H1 (cell line): ENCODE data around the gene ICOSLG. TPM values are rescaled to one million over a fixed set of nuclear protein-coding genes. Genes with fewer than 3 reads are reported as not detected.

Experiments used
- CTCF ChIA-PET: fragments of 300-600 bp; sonication (Branson Sonifier 250); formaldehyde crosslinking; loops from one replicate; lab custom pipeline; 2021; ENCODE audit not compliant: partially characterized antibody; lab: Charles Lee
- POLR2A ChIA-PET: fragments of 300-600 bp; sonication (Branson Sonifier 250); formaldehyde crosslinking; loops from one replicate; lab custom pipeline; 2021; ENCODE audit warnings: inconsistent platforms; ENCODE audit not compliant: partially characterized antibody; lab: Charles Lee
- DNase-seq, 2 experiments: peaks; one replicate each; pipeline versions ENCODE4 v3.0.0 to v3.0.0-alpha.2; 2010 to 2022; ENCODE audit warnings: low spot score in 2 of 2, low read depth in 1 of 2, mixed read lengths in 1 of 2
- FAIRE-seq: peaks from 2 replicates; lab custom pipeline; 2011; peaks lifted over from hg19 to GRCh38; lab: Jason Lieb, UNC
- H2AFZ ChIP-seq: 2 replicates; pipeline ENCODE4 v1.8.1; 2012; ENCODE audit warnings: low read length, inconsistent platforms
- H2AK5ac ChIP-seq: 2 replicates; pipeline ENCODE4 v1.6.1; 2013; ENCODE audit warnings: low read depth, low read length
- H2BK120ac ChIP-seq: replicated peaks from 2 replicates; pipeline ENCODE3; 2013; ENCODE audit warnings: low read depth, low read length, inconsistent platforms
- H2BK12ac ChIP-seq: 2 replicates; pipeline ENCODE4 v1.6.1; 2013; ENCODE audit warnings: low read depth, low read length
- H2BK15ac ChIP-seq: 2 replicates; pipeline ENCODE4 v1.6.1; 2013; ENCODE audit warnings: low read length
- H2BK20ac ChIP-seq: 2 replicates; pipeline ENCODE4 v1.6.1; 2013; ENCODE audit warnings: low read length
- H2BK5ac ChIP-seq: 2 replicates; pipeline ENCODE4 v1.6.1; 2013; ENCODE audit warnings: low read depth, low read length
- H3K14ac ChIP-seq: 2 replicates; pipeline ENCODE4 v1.6.1; 2013; ENCODE audit warnings: inconsistent platforms; ENCODE audit not compliant: insufficient read length
- H3K18ac ChIP-seq: 2 replicates; pipeline ENCODE4 v1.6.1; 2013; ENCODE audit warnings: low read length; ENCODE audit errors: extremely low read depth
- H3K23ac ChIP-seq: 2 replicates; pipeline ENCODE4 v1.6.1; 2013; ENCODE audit warnings: inconsistent platforms; ENCODE audit not compliant: insufficient read length
- H3K23me2 ChIP-seq: 2 replicates; pipeline ENCODE4 v1.6.1; 2013; ENCODE audit warnings: low read depth, low read length
- H3K27ac ChIP-seq: 2 replicates; pipeline ENCODE4 v1.6.1; 2011; ENCODE audit warnings: low read depth, low read length, inconsistent platforms
- H3K27me3 ChIP-seq, 4 experiments: replicated peaks in 1 of 4; 1 replicate in 1 of 4; 2 replicates in 3 of 4; pipeline versions ENCODE4 v1.6.1 to v1.8.1; 2011 to 2013; ENCODE audit warnings: low read length in 3 of 4, mild to moderate bottlenecking in 3 of 4, inconsistent platforms in 2 of 4, mixed read lengths in 2 of 4, moderate library complexity in 1 of 4; ENCODE audit not compliant: control insufficient read depth in 3 of 4, insufficient read depth in 3 of 4; ENCODE audit errors: extremely low read depth in 1 of 4
- H3K36me3 ChIP-seq, 4 experiments: 2 replicates each; pipeline versions ENCODE4 v1.6.1 to v1.8.1; 2011 to 2013; ENCODE audit warnings: mild to moderate bottlenecking in 4 of 4, low read length in 3 of 4, moderate library complexity in 2 of 4, control low read depth in 1 of 4, inconsistent platforms in 1 of 4; ENCODE audit not compliant: insufficient read depth in 4 of 4, control insufficient read depth in 2 of 4
- H3K4ac ChIP-seq: replicated peaks from 2 replicates; pipeline ENCODE3; 2013; ENCODE audit warnings: low read length, low read depth, mixed read lengths, inconsistent platforms; ENCODE audit not compliant: insufficient read length
- H3K4me1 ChIP-seq, 4 experiments: replicated peaks in 1 of 4; 1 replicate in 1 of 4; 2 replicates in 3 of 4; pipeline versions ENCODE4 v1.6.1 to v1.8.1; 2011 to 2013; ENCODE audit warnings: low read length in 3 of 4, inconsistent platforms in 2 of 4, mixed read lengths in 1 of 4; ENCODE audit not compliant: insufficient read depth in 4 of 4, control insufficient read depth in 3 of 4
- H3K4me2 ChIP-seq, 2 experiments: 2 replicates each; pipeline versions ENCODE4 v1.6.1 to v1.8.1; 2011 to 2013; ENCODE audit warnings: low read depth in 2 of 2, low read length in 2 of 2, control low read depth in 1 of 2, inconsistent platforms in 1 of 2, mild to moderate bottlenecking in 1 of 2; ENCODE audit not compliant: insufficient read depth in 1 of 2
- H3K4me3 ChIP-seq, 4 experiments: fragments of 200-600, 300-600 bp in 1 of 4; sonication (generic), shearing (Covaris generic), sonication (Bioruptor Twin) in 1 of 4; 2 replicates each; pipeline versions ENCODE4 v1.5.1 to v1.8.1; 2011 to 2016; ENCODE audit warnings: low read length in 4 of 4, low read depth in 3 of 4, control low read depth in 2 of 4, inconsistent platforms in 2 of 4, mild to moderate bottlenecking in 2 of 4, mixed read lengths in 1 of 4, moderate library complexity in 1 of 4; ENCODE audit not compliant: insufficient read depth in 2 of 4; ENCODE audit errors: extremely low read depth in 1 of 4
- H3K56ac ChIP-seq: replicated peaks from 2 replicates; pipeline ENCODE3; 2013; ENCODE audit warnings: low read depth, mild to moderate bottlenecking, mixed read lengths, low read length, inconsistent platforms; ENCODE audit not compliant: insufficient read length
- H3K79me1 ChIP-seq: 2 replicates; pipeline ENCODE4 v1.6.1; 2013; ENCODE audit warnings: low read depth, low read length, control low read depth
- H3K79me2 ChIP-seq, 2 experiments: 2 replicates each; pipeline versions ENCODE4 v1.6.1 to v1.8.1; 2012 to 2013; ENCODE audit warnings: low read length in 2 of 2, mild to moderate bottlenecking in 2 of 2, inconsistent platforms in 1 of 2; ENCODE audit not compliant: insufficient read depth in 2 of 2, control insufficient read depth in 1 of 2
- H3K9ac ChIP-seq, 4 experiments: replicated peaks in 1 of 4; 1 replicate in 1 of 4; 2 replicates in 3 of 4; pipeline versions ENCODE4 v1.6.1 to v1.8.1; 2011 to 2013; ENCODE audit warnings: low read depth in 3 of 4, low read length in 3 of 4, control low read depth in 2 of 4, mild to moderate bottlenecking in 2 of 4, moderate library complexity in 2 of 4, inconsistent platforms in 1 of 4; ENCODE audit errors: extremely low read depth in 1 of 4
- H3K9me3 ChIP-seq, 2 experiments: 2 replicates each; pipeline versions ENCODE4 v1.6.1 to v1.8.1; 2012 to 2013; ENCODE audit warnings: mild to moderate bottlenecking in 2 of 2, moderate library complexity in 2 of 2, control low read depth in 1 of 2, inconsistent platforms in 1 of 2, low read depth in 1 of 2, low read length in 1 of 2, mixed read lengths in 1 of 2; ENCODE audit not compliant: insufficient read depth in 2 of 2
- H4K20me1 ChIP-seq, 2 experiments: replicated peaks in 1 of 2; 2 replicates each; pipeline versions ENCODE3 to v1.8.1; 2011 to 2013; ENCODE audit warnings: inconsistent platforms in 2 of 2, low read length in 2 of 2, mild to moderate bottlenecking in 1 of 2; ENCODE audit not compliant: insufficient read depth in 2 of 2, control insufficient read depth in 1 of 2
- H4K5ac ChIP-seq: 2 replicates; pipeline ENCODE4 v1.6.1; 2013; ENCODE audit warnings: low read length, low read depth, mixed read lengths, inconsistent platforms; ENCODE audit not compliant: insufficient read length
- H4K8ac ChIP-seq: 2 replicates; pipeline ENCODE4 v1.8.0; 2013; ENCODE audit warnings: mild to moderate bottlenecking, moderate library complexity, low read length, inconsistent platforms; ENCODE audit not compliant: insufficient read depth; ENCODE audit errors: extremely low read depth
- H4K91ac ChIP-seq: replicated peaks from 2 replicates; pipeline ENCODE3; 2013; ENCODE audit warnings: low read length, mixed read lengths, inconsistent platforms; ENCODE audit not compliant: insufficient read length
- CBX5 ChIP-seq: fragments of 300-800, 300-1000 bp; sonication (generic); IDR thresholded peaks from 2 replicates; pipeline ENCODE4 v1.7.1; 2016; ENCODE audit warnings: antibody characterized with exemption, low read length, low read depth
- CBX8 ChIP-seq: fragments of 300-800, 300-1000 bp; sonication (generic); IDR thresholded peaks from 2 replicates; pipeline ENCODE4 v1.7.1; 2016; ENCODE audit warnings: low read depth, low read length, borderline replicate concordance
- JUN ChIP-seq: IDR thresholded peaks from 2 replicates; pipeline ENCODE4 v1.6.1; 2011; ENCODE audit warnings: low read depth, mild to moderate bottlenecking, improper control_type of control experiment, low read length
- KDM4A ChIP-seq: IDR thresholded peaks from one replicate; pipeline ENCODE4 v1.7.1; 2012; ENCODE audit warnings: low read depth, mild to moderate bottlenecking, moderate library complexity, low read length, inconsistent platforms; ENCODE audit not compliant: severe bottlenecking
- RAD21 ChIP-seq, 2 experiments: IDR thresholded peaks in 1 of 2; conservative IDR thresholded peaks in 1 of 2; 2 replicates each; pipeline ENCODE4 v1.6.1; 2011; ENCODE audit warnings: low read depth in 2 of 2, low read length in 2 of 2, improper control_type of control experiment in 1 of 2, inconsistent platforms in 1 of 2, mild to moderate bottlenecking in 1 of 2, moderate library complexity in 1 of 2
- RBBP5 ChIP-seq: IDR thresholded peaks from 2 replicates; pipeline ENCODE4 v1.7.1; 2012; ENCODE audit warnings: low read depth, mild to moderate bottlenecking, inconsistent platforms, low read length, moderate library complexity, borderline replicate concordance
- SAP30 ChIP-seq: fragments of 300-600 bp; sonication (generic); IDR thresholded peaks from 2 replicates; pipeline ENCODE4 v1.7.1; 2012; ENCODE audit warnings: low read length, moderate library complexity, mild to moderate bottlenecking, inconsistent platforms; ENCODE audit not compliant: insufficient read depth, insufficient replicate concordance
- SIX5 ChIP-seq: IDR thresholded peaks from 2 replicates; pipeline ENCODE4 v1.6.1; 2011; ENCODE audit warnings: mild to moderate bottlenecking, low read depth, low read length
- SP2 ChIP-seq: IDR thresholded peaks from 2 replicates; pipeline ENCODE4 v1.6.1; 2012; ENCODE audit warnings: mild to moderate bottlenecking, low read length, inconsistent platforms
- SP4 ChIP-seq: IDR thresholded peaks from 2 replicates; pipeline ENCODE4 v1.6.1; 2012; ENCODE audit warnings: low read length, inconsistent platforms
- SRF ChIP-seq: IDR thresholded peaks from 2 replicates; pipeline ENCODE4 v1.6.1; 2011; ENCODE audit warnings: mild to moderate bottlenecking, low read depth, low read length, moderate library complexity
- TAF1 ChIP-seq: IDR thresholded peaks from 2 replicates; pipeline ENCODE4 v1.6.1; 2011; ENCODE audit warnings: mild to moderate bottlenecking, low read depth, low read length
- WGBS, 2 experiments: shearing (Covaris generic) in 1 of 2; methylation state at CpG; one replicate each; pipeline versions ENCODE4 v1.1.6 to v1.1.7; 2013 to 2015; ENCODE audit warnings: low lambda C conversion rate in 2 of 2, mixed read lengths in 2 of 2, inconsistent platforms in 1 of 2, low coverage in 1 of 2, missing lambda C conversion rate in 1 of 2; ENCODE audit not compliant: insufficient replicate concordance in 2 of 2, insufficient coverage in 1 of 2, insufficient read length in 1 of 2; ENCODE audit errors: extremely low coverage in 1 of 2, missing lambda C conversion rate in 1 of 2; 5-methylcytosine and 5-hydroxymethylcytosine counted together
- polyA plus RNA-seq, 7 experiments: library from polyadenylated mRNA; depleted of rRNA in 3 of 7; stranded (reverse) in 5 of 7; unstranded in 2 of 7; fragments of >200 nt in 5 of 7; fragments of 200-250 nt in 2 of 7; gene quantifications; 1 replicate in 5 of 7; 2 replicates in 1 of 7; 4 replicates in 1 of 7; pipeline versions ENCODE4 v1.2.1 to v1.2.3, GENCODE V29; 2011 to 2013; ENCODE audit warnings: missing spikeins in 2 of 7, mixed read lengths in 2 of 7
- total RNA-seq: library from RNA; stranded (reverse); fragmentation: NEBNext Ultra II Directional; extraction: Animal tissue kit (Norgen Biotek cat#: 25700); gene quantifications from 2 replicates; pipeline ENCODE4 v1.2.1, GENCODE V29; 2021
- TF ChIP-seq, protein P1 (sequence below): IDR thresholded peaks from 2 replicates; pipeline ENCODE4 v1.6.1; 2011; ENCODE audit warnings: low read depth, mild to moderate bottlenecking, low read length; ENCODE audit not compliant: insufficient read depth

Gene ICOSLG
- total and polyA plus RNA-seq, 2 of the 8 experiments (the other 6 are each of a cell fraction or from before 2014, with no cell fraction given), result 2.3 to 5.5 TPM

DNA sequence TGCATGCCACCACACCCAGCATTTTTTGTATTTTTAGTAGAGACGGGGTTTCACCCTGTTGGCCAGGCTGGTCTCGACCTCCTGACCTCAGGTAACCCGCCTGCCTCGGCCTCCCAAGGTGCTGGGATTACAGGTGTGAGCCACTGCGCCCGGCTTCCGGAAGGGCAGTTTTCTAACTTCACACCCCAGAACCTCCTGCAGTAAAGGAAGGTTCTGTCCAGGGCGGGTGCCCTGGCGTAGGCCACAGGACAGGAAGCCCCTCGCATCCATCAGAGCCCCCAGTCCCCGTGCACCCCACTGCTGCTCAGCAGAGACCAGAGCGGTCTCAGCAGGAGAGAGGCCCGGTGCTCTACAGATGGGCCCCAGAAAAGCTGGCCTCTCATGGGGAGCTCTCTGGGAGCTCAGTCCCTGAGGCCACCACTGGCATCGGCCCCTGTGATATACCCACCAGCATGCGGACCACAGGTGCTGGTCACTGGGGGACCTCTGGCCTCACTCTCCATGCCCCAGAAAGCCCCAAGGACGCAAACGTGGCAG, 25.1 kb upstream of the ICOSLG start:
- no peak overlapping the region for H3K4me2 ChIP-seq
- H3K18ac ChIP-seq, result no peak overlapping the region
- ChIA-PET POLR2A (no interaction called here), CTCF (interaction anchor here (0.5 to 1.4 kb wide), 3 partner anchors 14 to 966 kb away, joined by 3 to 6 read pairs (median 3); no protein-coding TSS in a partner anchor)
- H3K23me2 ChIP-seq, result no peaks in the 10 kb centered on the region
- H2BK15ac ChIP-seq, result no peak overlapping the region
- no peak overlapping the region for H4K91ac ChIP-seq
- 89% methylated on average over 17 of the region's 17 CpGs; no CpG with 5 or more reads in 1 of the 2 experiments for WGBS, 2 experiments
- no peaks in the 10 kb centered on the region for H3K9me3 ChIP-seq
- no peaks in the 10 kb centered on the region for H4K20me1 ChIP-seq
- no peaks in the 10 kb centered on the region for H3K79me2 ChIP-seq
- no peak overlapping the region for H3K23ac ChIP-seq
- no peak overlapping the region for H3K4me3 ChIP-seq
- H3K79me1 ChIP-seq, result no peaks in the 10 kb centered on the region
- H3K9ac ChIP-seq, result no peak overlapping the region
- H4K8ac ChIP-seq, result no peak overlapping the region
- H2BK12ac ChIP-seq, result no peak overlapping the region
- no peak overlapping the region for H2BK5ac ChIP-seq
- no peak overlapping the region for H2BK120ac ChIP-seq
- no peaks in the 10 kb centered on the region for H3K36me3 ChIP-seq
- H4K5ac ChIP-seq, result no peak overlapping the region
- no peaks in the 10 kb centered on the region for H3K27me3 ChIP-seq
- no peak overlapping the region for H2BK20ac ChIP-seq
- H3K4ac ChIP-seq, result no peak overlapping the region
- DNase-seq, result no peak
- H2AK5ac ChIP-seq, result no peak overlapping the region
- H3K4me1 ChIP-seq, result peaks cover 0 to 7% (median 4%) of the 10 kb centered on the region in 4 experiments; a peak in 6 of 7 replicates
- no peak overlapping the region for H3K14ac ChIP-seq
- H3K56ac ChIP-seq, result no peak overlapping the region
- no peak for FAIRE-seq
- H3K27ac ChIP-seq, result no peak overlapping the region
- H2AFZ ChIP-seq, result no peak overlapping the region
- TF ChIP-seq, protein P1, sequence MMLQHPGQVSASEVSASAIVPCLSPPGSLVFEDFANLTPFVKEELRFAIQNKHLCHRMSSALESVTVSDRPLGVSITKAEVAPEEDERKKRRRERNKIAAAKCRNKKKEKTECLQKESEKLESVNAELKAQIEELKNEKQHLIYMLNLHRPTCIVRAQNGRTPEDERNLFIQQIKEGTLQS, result no peak
- no peak for TF ChIP-seq CBX5
- no peak for TF ChIP-seq SRF
- no peak for TF ChIP-seq CBX8
- TF ChIP-seq SP4, result no peak
- TF ChIP-seq JUN, result no peak
- no peak for TF ChIP-seq KDM4A
- TF ChIP-seq SP2, result no peak
- no peak for TF ChIP-seq RAD21 (IDR thresholded peaks at IDR 0.05 in 1 of 2, conservative IDR thresholded peaks at IDR 0.05 in 1 of 2; ENCODE audit: low read depth in 2 of 2, low read length in 2 of 2)
- no peak for TF ChIP-seq RBBP5
- TF ChIP-seq SAP30, result no peak
- TF ChIP-seq SIX5, result no peak
- no peak for TF ChIP-seq TAF1
